Brain microvascular endothelial cell (primary cell): ENCODE data around the gene COG5.

Source experiments
- DNase-seq: peaks from one replicate; pipeline ENCODE4 v3.0.0-alpha.2; 2020
- H3K27ac ChIP-seq: fragments of 250-450 bp; sonication (Bioruptor Pico); 2 replicates; pipeline ENCODE4 v1.5.1; 2020; ENCODE audit warnings: mild to moderate bottlenecking, moderate library complexity
- H3K27me3 ChIP-seq: fragments of 250-450 bp; sonication (Bioruptor Pico); replicated peaks from 2 replicates; pipeline ENCODE4 v1.5.1; 2020; ENCODE audit warnings: mild to moderate bottlenecking
- H3K36me3 ChIP-seq: fragments of 250-450 bp; sonication (Bioruptor Pico); replicated peaks from 2 replicates; pipeline ENCODE4 v1.5.1; 2020; ENCODE audit warnings: mild to moderate bottlenecking
- H3K4me3 ChIP-seq: 2 replicates; pipeline ENCODE4 v1.5.1; 2011; ENCODE audit warnings: low read depth, mild to moderate bottlenecking, control low read depth, low read length, moderate library complexity
- in situ Hi-C: cut with HindIII; loops from 2 replicates; pipeline ENCODE4 v1.10.0; 2017; ENCODE audit warnings: low sequenced_read_pairs, low pct_ligation_motif_present
- TF ChIP-seq, protein P1 (sequence below): IDR thresholded peaks from 2 replicates; pipeline ENCODE4 v1.5.1; 2011; ENCODE audit warnings: low read depth, mild to moderate bottlenecking, moderate library complexity, low read length, control low read depth, inconsistent platforms; ENCODE audit errors: missing control alignments

The COG5 gene

DNA sequence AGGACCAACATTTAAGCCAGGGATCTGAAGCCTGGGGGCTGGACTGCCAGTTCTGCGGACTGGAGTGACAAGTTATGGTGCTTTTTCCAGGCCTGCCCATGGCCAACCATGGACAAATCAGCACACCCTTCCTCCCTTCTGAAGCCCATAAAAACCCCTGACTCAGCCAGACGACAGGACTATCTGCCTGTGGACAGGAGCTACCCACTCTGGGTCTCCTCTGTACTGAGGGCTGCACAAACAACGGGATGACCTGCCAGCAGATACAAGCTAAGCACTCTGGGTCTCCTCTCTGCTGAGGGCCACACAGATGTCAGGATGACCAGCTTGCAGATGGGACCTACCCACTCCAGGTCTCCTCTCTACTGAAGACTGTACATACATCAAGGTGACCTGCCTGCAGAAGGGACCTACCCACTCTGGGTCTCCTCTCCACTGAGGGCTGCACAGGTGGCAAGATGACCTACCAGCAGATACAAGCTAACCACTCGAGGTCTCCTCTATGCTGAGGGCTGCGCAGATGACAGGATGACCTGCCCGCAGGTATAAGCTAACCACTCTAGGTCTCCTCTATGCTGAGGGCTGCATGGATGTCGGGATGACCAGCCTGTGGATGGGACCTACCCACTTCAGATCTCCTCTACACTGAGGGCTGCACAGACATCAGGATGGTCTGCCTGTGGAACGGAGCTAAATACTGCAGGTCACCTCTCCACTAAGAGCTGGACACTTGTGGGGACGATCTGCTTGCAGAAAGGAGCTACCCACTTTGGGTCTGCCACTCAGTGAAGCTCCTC, 204.0 kb downstream of the COG5 start:
- H3K4me3 ChIP-seq, result no peak overlapping the region
- H3K36me3 ChIP-seq, result peaks cover 16% of the 10 kb centered on the region
- no peak overlapping the region for H3K27ac ChIP-seq
- in situ Hi-C loops, result no loop called here
- no peak for DNase-seq
- no peaks in the 10 kb centered on the region for H3K27me3 ChIP-seq
- TF ChIP-seq, protein P1, sequence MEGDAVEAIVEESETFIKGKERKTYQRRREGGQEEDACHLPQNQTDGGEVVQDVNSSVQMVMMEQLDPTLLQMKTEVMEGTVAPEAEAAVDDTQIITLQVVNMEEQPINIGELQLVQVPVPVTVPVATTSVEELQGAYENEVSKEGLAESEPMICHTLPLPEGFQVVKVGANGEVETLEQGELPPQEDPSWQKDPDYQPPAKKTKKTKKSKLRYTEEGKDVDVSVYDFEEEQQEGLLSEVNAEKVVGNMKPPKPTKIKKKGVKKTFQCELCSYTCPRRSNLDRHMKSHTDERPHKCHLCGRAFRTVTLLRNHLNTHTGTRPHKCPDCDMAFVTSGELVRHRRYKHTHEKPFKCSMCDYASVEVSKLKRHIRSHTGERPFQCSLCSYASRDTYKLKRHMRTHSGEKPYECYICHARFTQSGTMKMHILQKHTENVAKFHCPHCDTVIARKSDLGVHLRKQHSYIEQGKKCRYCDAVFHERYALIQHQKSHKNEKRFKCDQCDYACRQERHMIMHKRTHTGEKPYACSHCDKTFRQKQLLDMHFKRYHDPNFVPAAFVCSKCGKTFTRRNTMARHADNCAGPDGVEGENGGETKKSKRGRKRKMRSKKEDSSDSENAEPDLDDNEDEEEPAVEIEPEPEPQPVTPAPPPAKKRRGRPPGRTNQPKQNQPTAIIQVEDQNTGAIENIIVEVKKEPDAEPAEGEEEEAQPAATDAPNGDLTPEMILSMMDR, result no peak

GRCh38 chr7:107355616-107356015, 208.1 kb downstream of the COG5 start:
- peaks cover 11% of the 10 kb centered on the region for H3K36me3 ChIP-seq
- H3K27me3 ChIP-seq, result no peaks in the 10 kb centered on the region
- H3K4me3 ChIP-seq, result no peak overlapping the region
- TF ChIP-seq, protein P1, result no peak
- in situ Hi-C loops, result no loop called here
- DNase-seq, result no peak
- H3K27ac ChIP-seq, result no peak overlapping the region

DNA sequence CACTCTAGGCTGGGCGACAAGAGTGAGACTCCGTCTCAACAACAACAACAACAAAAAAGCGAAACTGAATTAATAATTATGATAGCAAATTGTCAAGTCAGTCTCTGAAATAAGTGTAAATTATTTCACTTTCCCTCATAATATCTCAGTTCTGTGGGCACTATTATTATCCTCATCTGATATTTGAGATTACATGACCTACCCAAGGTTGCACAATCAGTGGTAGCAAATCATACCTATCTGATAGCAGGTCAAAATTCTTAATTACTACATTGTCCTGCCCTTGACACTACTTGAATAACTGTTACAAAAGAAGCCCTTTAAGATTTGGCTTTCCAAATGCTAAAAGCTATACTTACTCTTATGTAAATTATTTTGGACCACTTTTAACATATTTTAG, 209.1 kb downstream of the COG5 start:
- no peak for DNase-seq
- Histone ChIP-seq H3K27ac (no peak overlapping the region), H3K4me3 (no peak overlapping the region), H3K27me3 (no peaks in the 10 kb centered on the region), H3K36me3 (peaks cover 1% of the 10 kb centered on the region)
- in situ Hi-C loops, result no loop called here
- TF ChIP-seq, protein P1, result no peak

GRCh38 chr7:107353701-107354100, 210.0 kb downstream of the COG5 start:
- no peak overlapping the region for H3K4me3 ChIP-seq
- H3K27me3 ChIP-seq, result no peaks in the 10 kb centered on the region
- in situ Hi-C loops, result no loop called here
- no peak for DNase-seq
- H3K27ac ChIP-seq, result no peak overlapping the region
- no peaks in the 10 kb centered on the region for H3K36me3 ChIP-seq
- TF ChIP-seq, protein P1, result no peak

- no peak overlapping the region for H3K4me3 ChIP-seq
- no peaks in the 10 kb centered on the region for H3K36me3 ChIP-seq
- in situ Hi-C loops, result no loop called here
- TF ChIP-seq, protein P1, result no peak
- DNase-seq, result no peak
- H3K27me3 ChIP-seq, result no peaks in the 10 kb centered on the region
- H3K27ac ChIP-seq, result no peak overlapping the region
Measured at GRCh38 chr7:107345898-107346297, 217.8 kb downstream of the COG5 start.

DNA sequence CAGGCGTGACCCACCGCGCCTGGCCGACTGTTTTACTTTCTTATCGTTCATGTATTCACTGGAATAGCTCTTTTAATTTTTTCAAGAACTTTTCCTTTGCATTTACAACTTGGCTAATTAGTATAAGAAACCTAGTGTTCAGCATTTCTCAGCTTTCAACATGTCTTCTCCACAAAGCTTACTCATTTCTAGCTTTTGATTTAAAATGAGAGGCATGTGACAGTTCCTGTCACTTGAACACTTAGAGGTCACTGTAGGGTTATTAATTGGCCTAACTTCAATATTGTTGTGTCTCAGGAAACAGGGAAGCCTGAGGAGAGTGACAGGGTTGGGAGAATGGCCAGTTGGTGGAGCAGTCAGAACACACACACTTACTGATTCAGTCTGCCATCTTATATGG, 218.9 kb downstream of the COG5 start:
- H3K36me3 ChIP-seq, result no peaks in the 10 kb centered on the region
- TF ChIP-seq, protein P1, result no peak
- no peak overlapping the region for H3K27ac ChIP-seq
- no peak for DNase-seq
- H3K27me3 ChIP-seq, result no peaks in the 10 kb centered on the region
- H3K4me3 ChIP-seq, result no peak overlapping the region
- in situ Hi-C loops, result no loop called here
